RCC 7860 (cell line): ENCODE results near the gene FGF4.

Experiments used
- DNase-seq: peaks from one replicate; pipeline ENCODE4 v3.0.0-alpha.2; 2015; ENCODE audit warnings: low spot score
- FAIRE-seq: peaks from 2 replicates; lab custom pipeline; 2012; peaks lifted over from hg19 to GRCh38; lab: Jason Lieb, UNC

Gene FGF4, protein sequence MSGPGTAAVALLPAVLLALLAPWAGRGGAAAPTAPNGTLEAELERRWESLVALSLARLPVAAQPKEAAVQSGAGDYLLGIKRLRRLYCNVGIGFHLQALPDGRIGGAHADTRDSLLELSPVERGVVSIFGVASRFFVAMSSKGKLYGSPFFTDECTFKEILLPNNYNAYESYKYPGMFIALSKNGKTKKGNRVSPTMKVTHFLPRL

DNA sequence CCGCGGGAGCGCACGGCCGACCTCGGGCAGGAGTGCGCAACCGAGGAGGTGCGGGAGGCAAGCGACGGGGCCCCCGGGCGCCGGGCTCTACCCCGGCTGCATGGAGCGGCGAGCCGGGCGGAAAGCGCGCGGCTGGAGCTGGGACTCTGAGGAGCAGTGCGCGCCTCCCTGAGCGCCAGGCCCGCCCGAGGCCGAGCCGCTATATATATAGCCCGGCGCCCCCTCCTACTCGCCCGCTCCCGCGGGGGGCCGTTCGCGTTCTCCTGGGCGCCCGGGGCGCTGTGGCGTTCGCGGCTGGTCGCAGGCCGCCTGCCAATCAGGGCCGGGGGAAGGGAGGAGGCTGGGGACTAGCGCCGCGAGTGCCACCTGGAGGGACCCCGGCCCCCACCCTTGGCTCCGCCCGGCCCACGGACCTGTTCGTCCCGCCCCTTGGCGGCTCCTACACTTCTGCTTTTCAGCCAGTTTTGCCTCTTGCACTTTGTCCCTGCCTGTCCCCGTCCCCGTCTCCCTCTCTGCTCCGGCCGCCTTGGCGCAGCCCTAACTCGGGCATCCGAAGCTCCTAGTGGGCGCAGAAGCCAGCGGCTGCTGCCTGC, at the start of gene FGF4:
TSS of gene FGF4 (minus strand) at position 179 of the 593 bp plus-strand sequence. CDS start 257 bp downstream, outside the sequence.
- FAIRE-seq, result no peak
- no peak for DNase-seq

DNA sequence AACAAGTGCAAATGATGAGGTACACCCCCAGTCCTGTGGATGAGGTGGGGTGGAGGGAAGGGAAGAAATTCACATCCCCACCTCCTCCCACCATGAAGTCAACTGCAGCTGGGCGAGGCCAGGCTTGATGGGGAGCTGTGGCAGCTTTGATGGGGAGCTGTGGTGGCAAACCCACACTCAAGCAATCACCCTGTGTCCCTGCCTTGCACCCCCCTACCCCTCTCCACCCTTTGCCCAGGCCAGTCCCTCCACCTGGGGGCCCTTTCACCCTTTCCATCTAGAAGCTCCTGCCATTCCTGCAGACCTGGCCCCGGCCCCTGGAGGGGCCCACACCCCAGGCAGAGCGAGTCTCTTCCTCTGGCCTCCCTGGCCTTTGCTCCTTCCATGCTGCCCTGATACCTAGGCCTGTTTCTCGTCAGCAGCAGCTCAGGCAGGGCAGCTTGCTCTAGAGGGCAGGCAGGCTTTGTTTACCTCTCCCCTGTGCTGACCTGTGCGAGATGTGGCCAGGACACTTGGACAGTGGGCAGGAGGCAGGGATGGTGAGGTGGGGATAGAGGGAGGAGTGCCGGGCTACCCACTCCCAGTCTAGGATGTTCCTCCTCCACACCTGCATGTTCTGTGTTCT, 48.6 kb upstream of the FGF4 start:
- FAIRE-seq (no peak), DNase-seq (no peak)

GRCh38 chr11:69822676-69823494, 47.7 kb upstream of the FGF4 start:
- no peak for FAIRE-seq
- no peak for DNase-seq

- no peak for FAIRE-seq
Measured at GRCh38 chr11:69821511-69822040, 46.4 kb upstream of the FGF4 start.

DNA sequence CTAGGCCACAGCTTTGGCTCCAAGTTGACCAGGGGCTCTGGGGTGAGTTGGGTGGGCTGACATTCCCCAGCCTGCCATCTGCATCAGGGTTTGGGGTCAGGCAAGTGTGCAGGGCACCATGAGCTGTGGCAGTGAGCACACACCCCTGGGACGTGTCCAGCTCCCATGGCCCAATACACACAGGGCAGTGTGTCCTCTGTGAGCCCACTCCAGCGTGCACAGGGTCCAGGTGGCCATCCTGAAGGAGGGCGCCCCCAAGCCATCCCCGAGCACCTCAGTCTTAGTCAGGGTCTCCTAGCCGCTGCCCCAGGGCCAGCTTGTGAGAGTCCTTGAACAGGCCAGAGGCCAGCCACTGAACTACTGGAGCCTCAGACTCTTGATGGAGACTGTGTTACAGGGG, 45.3 kb upstream of the FGF4 start:
- no peak for FAIRE-seq
- no peak for DNase-seq

More at GRCh38 chr11:69821511-69822040, 46.4 kb upstream of the FGF4 start:
- no peak for DNase-seq

DNA sequence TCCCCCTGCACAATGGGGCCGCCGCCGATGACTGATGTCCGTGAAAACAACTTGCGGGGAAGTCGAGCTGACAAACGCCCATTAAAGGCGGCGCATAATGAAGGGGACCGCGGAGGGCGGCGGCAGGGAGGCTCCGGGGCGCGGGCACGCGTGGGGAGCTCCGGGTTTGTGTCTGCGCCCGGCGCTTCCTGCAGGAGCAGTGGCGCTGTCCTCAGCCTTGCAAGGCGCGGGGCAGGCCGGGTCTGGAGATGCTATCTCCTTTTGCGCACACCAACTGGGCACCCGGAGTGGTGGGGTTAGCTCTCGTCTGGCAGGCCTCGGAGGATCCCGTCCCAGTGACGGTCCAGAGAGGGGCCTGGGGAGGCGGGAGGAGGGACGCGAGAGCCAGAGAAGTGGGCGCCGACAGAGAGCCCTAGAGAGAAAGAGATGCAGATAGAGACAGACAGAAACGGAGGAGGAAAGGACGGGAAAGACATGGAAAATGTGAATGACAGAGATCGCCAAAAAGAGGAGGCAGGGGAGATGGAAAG, 44.5 kb upstream of the FGF4 start:
- DNase-seq, result no peak
- no peak for FAIRE-seq

DNA sequence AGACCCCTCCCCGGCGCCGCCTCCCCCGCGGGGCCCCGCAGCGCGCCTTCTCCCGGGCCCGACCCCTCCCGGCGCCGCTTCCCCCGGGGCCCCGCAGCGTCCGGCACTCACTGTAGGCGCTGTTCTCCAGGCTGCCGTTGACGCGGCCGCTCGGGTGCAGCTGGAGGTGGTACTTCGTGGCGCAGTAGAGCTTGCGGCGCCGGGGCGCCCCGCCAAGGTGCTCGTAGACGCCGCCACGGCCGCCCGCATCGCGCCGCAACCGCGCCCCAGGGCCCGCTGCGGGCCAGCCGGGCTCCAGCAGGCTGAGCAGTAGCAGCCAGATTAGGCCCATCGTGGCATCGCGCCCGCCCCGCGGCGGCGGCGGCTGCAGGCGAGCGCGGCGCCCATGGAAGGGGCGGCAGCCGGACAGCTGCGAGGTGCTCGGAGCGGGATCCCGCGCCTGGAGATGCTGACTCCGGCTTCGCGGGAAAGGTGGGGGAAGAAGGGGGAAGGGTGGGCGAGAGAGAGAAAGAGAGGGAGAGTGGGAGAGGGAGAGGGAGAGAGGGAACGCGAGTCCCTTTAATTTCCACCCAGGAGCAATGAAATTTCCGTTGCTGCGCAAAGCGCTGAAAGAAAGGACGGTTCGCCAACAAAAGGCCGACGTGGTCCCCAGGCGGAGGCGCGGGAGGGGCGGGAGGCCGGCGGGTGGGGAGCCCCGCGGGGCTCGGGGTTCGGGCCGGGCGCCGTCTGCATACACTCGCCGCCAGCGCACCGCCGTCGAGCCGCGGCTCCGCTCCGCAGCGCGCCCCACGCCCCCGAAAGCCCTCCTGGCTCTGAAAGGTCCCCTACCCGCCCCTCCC, 43.7 kb upstream of the FGF4 start, which contains the start of gene FGF3:
TSS of gene FGF3 (minus strand) at position 814 of the 839 bp plus-strand sequence. CDS start at position 331, 483 bp downstream.
- FAIRE-seq, result no peak
- DNase-seq, result no peak

GRCh38 chr11:69818231-69818602, 43.1 kb upstream of the FGF4 start:
- no peak for DNase-seq
- no peak for FAIRE-seq

GRCh38 chr11:69817265-69818230, 42.4 kb upstream of the FGF4 start:
- FAIRE-seq (no peak), DNase-seq (no peak)

GRCh38 chr11:69816671-69817070, 41.5 kb upstream of the FGF4 start:
- DNase-seq (no peak), FAIRE-seq (no peak)

DNA sequence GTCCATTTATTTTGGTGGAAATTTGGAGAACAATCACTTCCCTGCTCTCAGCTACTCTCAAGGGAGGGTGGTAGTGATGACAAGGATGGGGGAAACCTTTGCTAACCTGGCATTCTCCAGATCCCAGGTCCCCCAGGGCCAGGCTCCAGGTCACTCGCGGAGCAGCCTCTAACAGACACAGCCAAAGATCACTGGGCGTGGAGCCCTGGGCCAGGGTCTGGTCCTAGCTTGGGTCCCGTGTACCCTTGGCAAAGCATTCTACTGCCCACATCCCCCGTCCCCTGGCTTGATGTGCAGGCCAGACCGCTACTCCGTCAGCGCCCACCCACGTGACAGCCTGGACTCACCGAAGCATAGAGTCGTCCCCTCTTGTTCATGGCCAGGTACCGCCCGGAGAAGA, 40.8 kb upstream of the FGF4 start:
- DNase-seq (no peak), FAIRE-seq (no peak)

- FAIRE-seq, result no peak
Measured at GRCh38 chr11:69814902-69815301, 39.8 kb upstream of the FGF4 start.

GRCh38 chr11:69814411-69814810, 39.3 kb upstream of the FGF4 start:
- FAIRE-seq (no peak), DNase-seq (no peak)

More at GRCh38 chr11:69814902-69815301, 39.8 kb upstream of the FGF4 start:
- DNase-seq, result no peak

- FAIRE-seq, result no peak
- DNase-seq, result no peak
Measured at GRCh38 chr11:69813839-69814238, 38.7 kb upstream of the FGF4 start.

DNA sequence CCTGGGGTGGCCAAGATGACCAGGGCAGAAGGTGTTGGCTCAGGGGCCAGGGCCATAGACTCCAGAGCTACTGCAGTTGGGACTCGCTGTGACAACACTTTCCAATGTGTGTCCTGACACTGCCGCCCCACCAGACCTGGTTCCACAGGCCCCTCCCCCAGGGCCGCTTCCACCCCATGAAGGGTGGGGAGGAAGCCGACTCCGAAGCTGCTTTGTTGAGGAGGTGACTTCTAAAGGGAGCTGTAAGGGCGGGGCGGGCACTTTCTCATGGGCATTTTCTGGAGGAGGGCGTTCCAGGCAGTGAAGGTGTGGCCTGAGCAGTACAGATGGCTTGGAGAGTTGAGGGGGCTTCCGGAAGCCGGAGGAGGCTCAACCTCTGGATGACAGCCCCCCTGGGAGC, 37.8 kb upstream of the FGF4 start:
- DNase-seq (no peak), FAIRE-seq (no peak)

DNA sequence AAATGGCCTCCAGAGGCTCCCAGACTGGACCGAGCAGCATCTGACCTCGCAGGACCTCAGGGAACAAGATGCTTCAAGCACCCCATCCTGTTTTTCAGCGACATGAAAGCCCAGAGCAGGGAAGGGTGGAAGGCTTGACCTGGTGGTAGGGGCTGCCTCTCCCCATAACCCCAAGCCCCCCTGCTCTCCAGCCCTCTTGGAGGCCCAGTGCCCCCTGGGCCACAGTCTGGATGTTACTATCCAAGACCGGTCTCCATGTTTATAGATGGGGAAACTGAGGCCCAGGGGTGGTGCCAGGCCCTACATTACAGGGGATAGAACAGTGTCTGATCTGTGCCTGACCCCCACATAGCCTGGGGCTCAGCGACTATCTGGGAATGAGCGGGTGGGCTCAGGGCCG, 37.1 kb upstream of the FGF4 start:
- DNase-seq, result no peak
- FAIRE-seq, result no peak

GRCh38 chr11:69811431-69811830, 36.3 kb upstream of the FGF4 start:
- DNase-seq (no peak), FAIRE-seq (no peak)

DNA sequence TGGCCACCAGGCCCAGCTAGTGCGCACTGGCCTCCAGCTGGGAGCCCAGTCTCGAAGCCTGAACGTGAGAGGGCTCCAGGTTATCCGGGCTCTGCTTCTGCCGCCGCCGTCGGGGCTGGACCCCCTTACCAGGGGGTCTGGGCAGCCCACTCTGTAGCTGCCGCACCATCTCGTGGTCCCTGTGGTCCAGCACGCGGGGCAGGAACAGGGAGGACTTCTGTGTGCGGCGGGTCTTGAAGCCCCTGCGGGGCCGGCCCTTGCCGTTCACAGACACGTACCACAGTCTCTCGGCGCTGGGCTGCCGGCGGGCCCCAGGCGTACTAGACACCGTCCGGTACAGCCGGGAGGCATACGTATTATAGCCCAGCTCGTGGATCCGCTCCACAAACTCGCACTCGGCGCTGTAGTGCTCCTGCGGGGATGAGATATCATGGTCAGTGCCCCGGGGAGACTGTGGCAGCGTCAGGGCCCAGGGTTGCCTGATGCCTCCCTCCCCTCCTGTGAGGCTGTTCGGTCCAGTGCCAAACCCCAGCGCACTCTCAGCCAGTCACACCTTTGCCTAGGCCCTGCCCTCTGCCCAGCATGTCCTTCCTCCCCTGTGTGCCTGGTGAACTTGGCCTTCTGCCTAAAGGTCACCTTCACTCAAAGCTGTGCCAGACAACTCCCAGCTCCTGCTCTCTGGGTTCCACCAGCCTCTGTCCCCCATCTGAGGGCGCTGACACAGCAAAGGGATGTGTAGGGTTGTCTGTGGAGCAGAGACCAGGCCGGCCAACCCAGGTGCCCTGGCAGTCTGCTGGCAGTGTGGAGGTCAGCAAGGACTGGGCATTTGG, 35.4 kb upstream of the FGF4 start:
- no peak for FAIRE-seq
- no peak for DNase-seq
